ENCODE measurements around the gene BST2. TPM values are rescaled to one million over a fixed set of nuclear protein-coding genes. Genes with fewer than 3 reads are reported as not detected.

BST2 gene
- total and polyA plus RNA-seq, 2 of the 4 experiments (the other 2 are of a cell fraction) = 0.18 to 0.92 TPM

DNA sequence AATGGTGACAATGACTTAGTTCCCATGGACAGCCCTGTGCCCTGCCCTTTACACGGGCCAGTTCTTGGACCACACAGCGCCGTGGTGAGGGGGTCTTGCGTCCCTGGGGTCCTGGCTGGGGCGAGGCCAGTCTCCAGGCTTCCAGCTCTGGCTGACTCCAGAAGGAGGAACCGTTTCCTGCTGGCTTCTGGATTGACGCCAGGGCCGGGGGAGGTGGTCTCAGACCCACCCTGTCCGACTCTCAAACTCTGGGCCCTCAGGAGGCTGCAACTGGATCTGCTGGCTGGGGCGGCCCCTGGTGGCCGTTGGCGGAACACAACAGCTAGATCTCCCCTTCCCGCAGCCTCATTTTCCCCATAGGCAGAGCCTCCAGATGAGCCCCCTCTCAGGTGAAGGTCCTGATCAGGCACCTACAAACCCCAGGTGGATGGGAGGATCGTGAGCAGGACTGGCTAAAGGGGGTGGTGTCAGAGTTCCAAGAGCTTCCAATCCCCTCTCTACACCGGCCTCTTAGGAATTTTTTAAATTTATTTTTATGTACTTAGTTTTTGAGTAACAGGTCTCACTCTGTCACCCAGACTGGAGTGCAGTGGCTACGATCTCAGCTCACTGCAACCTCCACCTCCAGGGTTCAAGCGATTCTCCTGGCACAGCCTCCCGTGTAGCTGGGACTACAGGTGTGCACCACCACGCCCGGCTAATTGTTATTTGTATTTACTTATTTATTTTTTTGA is 19.4 kb downstream of the BST2 start:
- H4K8ac ChIP-seq (ENCODE audit: low read depth in 2 of 2, low read length in 2 of 2) = no peak overlapping the region
- H3K4me1 ChIP-seq (ENCODE audit: control insufficient read depth, insufficient read depth, low read length) = no peaks in the 10 kb centered on the region
- no peak overlapping the region for H3K56ac ChIP-seq (ENCODE audit: extremely low read depth, insufficient read depth, low read length)
- CTCF ChIA-PET = interaction anchor here (0.8 to 1.3 kb wide), 3 partner anchors 19 to 77 kb away, joined by 3 to 4 read pairs (median 3); no protein-coding TSS in a partner anchor
- POLR2A ChIA-PET (ENCODE audit: unreplicated experiment) = no interaction called here
- H2BK5ac ChIP-seq (ENCODE audit: low read depth, low read length, poor library complexity, severe bottlenecking) = no peak overlapping the region
- intact Hi-C loops (cut with micrococcal nuclease) (loop anchor here (1.0 to 2.0 kb wide), 2 partner anchors 40 to 93 kb away; no protein-coding TSS in a partner anchor), dilution Hi-C loops (cut with HindIII; ENCODE audit: low sequenced_read_pairs, unreplicated experiment) (no loop called here), in situ Hi-C loops (cut with MboI; ENCODE audit: low sequenced_read_pairs) (loop anchor here (5.0 kb wide), 1 partner anchor 39 kb away; no protein-coding TSS in a partner anchor)
- peak overlapping the region; percentile 85 for H2AFZ ChIP-seq (replicated peaks; ENCODE audit: low read length, poor library complexity)
- H2AK9ac ChIP-seq (replicated peaks; ENCODE audit: low read depth, low read length, poor library complexity) = peak overlapping the region; percentile 55
- H2AK5ac ChIP-seq (ENCODE audit: low read depth, low read length) = peak overlapping the region; percentile 43; the same call in 1 of the 2 replicates
- no peak overlapping the region for H3K4me3 ChIP-seq (ENCODE audit: insufficient read depth, low read depth, low read length)
- H3K36me3 ChIP-seq (ENCODE audit: control insufficient read depth, insufficient read depth, low read length) = no peaks in the 10 kb centered on the region
- H3K9me1 ChIP-seq (ENCODE audit: insufficient read depth, low read length) = no peaks in the 10 kb centered on the region
- no peak overlapping the region for H3K18ac ChIP-seq (ENCODE audit: low read depth, low read length)
- H3K9ac ChIP-seq (ENCODE audit: low read depth, low read length) = no peak overlapping the region
- H3K23ac ChIP-seq (ENCODE audit: low read depth, low read length) = no peak overlapping the region
- H3K27me3 ChIP-seq (ENCODE audit: control insufficient read depth, insufficient read depth, low read length) = peaks cover 3% of the 10 kb centered on the region
- H2BK120ac ChIP-seq (ENCODE audit: low read depth, low read length) = no peak overlapping the region
- TF ChIP-seq BHLHE40 (IDR thresholded peaks at IDR 0.05; ENCODE audit: low read depth, low read length) (no peak), SMC3 (IDR thresholded peaks at IDR 0.05; ENCODE audit: low read depth, low read length) (peak; percentile 81), RAD21 (IDR thresholded peaks at IDR 0.05; ENCODE audit: low read length) (peak; percentile 80)
- TF ChIP-seq, protein P1, sequence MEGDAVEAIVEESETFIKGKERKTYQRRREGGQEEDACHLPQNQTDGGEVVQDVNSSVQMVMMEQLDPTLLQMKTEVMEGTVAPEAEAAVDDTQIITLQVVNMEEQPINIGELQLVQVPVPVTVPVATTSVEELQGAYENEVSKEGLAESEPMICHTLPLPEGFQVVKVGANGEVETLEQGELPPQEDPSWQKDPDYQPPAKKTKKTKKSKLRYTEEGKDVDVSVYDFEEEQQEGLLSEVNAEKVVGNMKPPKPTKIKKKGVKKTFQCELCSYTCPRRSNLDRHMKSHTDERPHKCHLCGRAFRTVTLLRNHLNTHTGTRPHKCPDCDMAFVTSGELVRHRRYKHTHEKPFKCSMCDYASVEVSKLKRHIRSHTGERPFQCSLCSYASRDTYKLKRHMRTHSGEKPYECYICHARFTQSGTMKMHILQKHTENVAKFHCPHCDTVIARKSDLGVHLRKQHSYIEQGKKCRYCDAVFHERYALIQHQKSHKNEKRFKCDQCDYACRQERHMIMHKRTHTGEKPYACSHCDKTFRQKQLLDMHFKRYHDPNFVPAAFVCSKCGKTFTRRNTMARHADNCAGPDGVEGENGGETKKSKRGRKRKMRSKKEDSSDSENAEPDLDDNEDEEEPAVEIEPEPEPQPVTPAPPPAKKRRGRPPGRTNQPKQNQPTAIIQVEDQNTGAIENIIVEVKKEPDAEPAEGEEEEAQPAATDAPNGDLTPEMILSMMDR (conservative IDR thresholded peaks at IDR 0.05; ENCODE audit: low read depth, low read length) = peak; percentile 85
- ATAC-seq (ENCODE audit: low read depth) = peak; percentile 67
- H3K4ac ChIP-seq (ENCODE audit: low read depth, low read length) = no peak overlapping the region
- no peak overlapping the region for H2BK15ac ChIP-seq (ENCODE audit: low read depth, low read length)
- no TSS peak for BruUV-seq (replicated peaks)
- H4K91ac ChIP-seq (ENCODE audit: insufficient read depth, low read depth, low read length) = no peak overlapping the region
- no peak overlapping the region for H3K14ac ChIP-seq (replicated peaks; ENCODE audit: low read depth, low read length)
- no peak overlapping the region for H2BK20ac ChIP-seq (ENCODE audit: low read depth, low read length)
- H3K27ac ChIP-seq (ENCODE audit: insufficient read depth, low read length) = no peak overlapping the region
- peak; percentile 30 for DNase-seq
- H3K9me3 ChIP-seq (ENCODE audit: control insufficient read depth, insufficient read depth, low read length) = peaks cover 9% of the 10 kb centered on the region; the same call in 1 of the 2 replicates
- H3K4me2 ChIP-seq (ENCODE audit: low read depth, low read length) = no peak overlapping the region
- no peaks in the 10 kb centered on the region for H4K20me1 ChIP-seq (ENCODE audit: insufficient read depth, low read length)
- H3K79me1 ChIP-seq (ENCODE audit: low read depth in 1 of 2, low read length in 2 of 2) = no peaks in the 10 kb centered on the region
- 35% methylated on average over 7 of the region's 20 CpGs; no CpG with 5 or more reads in 1 of the 2 experiments for WGBS, 2 experiments (ENCODE audit: extremely low coverage in 2 of 2, insufficient read length in 1 of 2)
- no peak overlapping the region for H4K5ac ChIP-seq (ENCODE audit: low read depth, low read length)

All from IMR-90 (cell line).